Glutamatergic neuron (in vitro differentiated cells): Measurements from ENCODE around the gene PAK1. TPM values are rescaled to one million over a fixed set of nuclear protein-coding genes. Genes with fewer than 3 reads are reported as not detected.

Experiments
- DNase-seq: peaks from one replicate; pipeline ENCODE4 v3.0.0; 2022
- H3K27ac Mint-ChIP-seq: one replicate; pipeline ENCODE4 v1.8.0; 2020; ENCODE audit warnings: mild to moderate bottlenecking, mixed read lengths, inconsistent platforms; ENCODE audit not compliant: unreplicated experiment
- H3K27me3 Mint-ChIP-seq: one replicate; pipeline ENCODE4 v1.8.0; 2020; ENCODE audit warnings: mild to moderate bottlenecking, moderate library complexity, mixed read lengths, inconsistent platforms; ENCODE audit not compliant: unreplicated experiment
- H3K36me3 Mint-ChIP-seq: one replicate; pipeline ENCODE4 v1.8.0; 2020; ENCODE audit warnings: mild to moderate bottlenecking, mixed read lengths, inconsistent platforms; ENCODE audit not compliant: unreplicated experiment
- H3K4me1 Mint-ChIP-seq: one replicate; pipeline ENCODE4 v1.8.0; 2020; ENCODE audit warnings: mild to moderate bottlenecking, low read depth, mixed read lengths, inconsistent platforms; ENCODE audit not compliant: unreplicated experiment
- H3K4me3 Mint-ChIP-seq: one replicate; pipeline ENCODE4 v1.8.0; 2020; ENCODE audit warnings: mild to moderate bottlenecking, mixed read lengths, inconsistent platforms; ENCODE audit not compliant: unreplicated experiment
- H3K9me3 Mint-ChIP-seq: one replicate; pipeline ENCODE4 v1.8.0; 2020; ENCODE audit warnings: mild to moderate bottlenecking, moderate library complexity, mixed read lengths, inconsistent platforms; ENCODE audit not compliant: unreplicated experiment
- total RNA-seq: library from RNA; stranded (reverse); fragmentation: NEBNext Ultra II Directional; extraction: Animal tissue kit (Norgen Biotek cat#: 25700); gene quantifications from one replicate; pipeline ENCODE4 v1.2.1, GENCODE V29; 2021; ENCODE audit not compliant: unreplicated experiment
- TF ChIP-seq, protein P1 (sequence below): fragments of 200-600 bp; sonication (generic); IDR thresholded peaks from one replicate; pipeline ENCODE4 v1.5.0; 2021; ENCODE audit not compliant: partially characterized antibody, unreplicated experiment

The PAK1 gene
- total RNA-seq, 1 donor from 2014 or later: 126 TPM

DNA sequence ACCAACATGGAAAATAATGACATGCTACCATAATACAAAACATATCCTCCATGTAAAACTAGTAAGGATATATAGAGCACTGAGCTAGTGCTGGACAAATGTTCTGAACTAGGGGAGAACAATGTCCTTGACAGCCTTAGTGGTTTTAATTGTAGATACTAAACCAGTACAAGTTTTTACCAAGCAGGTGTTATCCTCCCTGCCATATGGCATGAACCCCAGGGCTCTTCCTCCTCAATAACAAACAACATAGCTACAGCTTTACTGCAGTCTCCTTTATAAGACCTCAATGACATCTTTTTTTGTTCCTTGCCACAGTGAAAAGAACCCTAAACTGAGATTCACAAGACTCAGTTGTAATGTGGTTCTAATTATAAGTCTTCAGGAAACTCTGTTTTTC, 102.2 kb downstream of the PAK1 start:
- no peaks in the 10 kb centered on the region for H3K36me3 Mint-ChIP-seq
- no peak overlapping the region for H3K4me3 Mint-ChIP-seq
- H3K4me1 Mint-ChIP-seq: peaks cover 13% of the 10 kb centered on the region
- no peak overlapping the region for H3K27ac Mint-ChIP-seq
- DNase-seq: no peak
- H3K27me3 Mint-ChIP-seq: no peaks in the 10 kb centered on the region
- TF ChIP-seq, protein P1, sequence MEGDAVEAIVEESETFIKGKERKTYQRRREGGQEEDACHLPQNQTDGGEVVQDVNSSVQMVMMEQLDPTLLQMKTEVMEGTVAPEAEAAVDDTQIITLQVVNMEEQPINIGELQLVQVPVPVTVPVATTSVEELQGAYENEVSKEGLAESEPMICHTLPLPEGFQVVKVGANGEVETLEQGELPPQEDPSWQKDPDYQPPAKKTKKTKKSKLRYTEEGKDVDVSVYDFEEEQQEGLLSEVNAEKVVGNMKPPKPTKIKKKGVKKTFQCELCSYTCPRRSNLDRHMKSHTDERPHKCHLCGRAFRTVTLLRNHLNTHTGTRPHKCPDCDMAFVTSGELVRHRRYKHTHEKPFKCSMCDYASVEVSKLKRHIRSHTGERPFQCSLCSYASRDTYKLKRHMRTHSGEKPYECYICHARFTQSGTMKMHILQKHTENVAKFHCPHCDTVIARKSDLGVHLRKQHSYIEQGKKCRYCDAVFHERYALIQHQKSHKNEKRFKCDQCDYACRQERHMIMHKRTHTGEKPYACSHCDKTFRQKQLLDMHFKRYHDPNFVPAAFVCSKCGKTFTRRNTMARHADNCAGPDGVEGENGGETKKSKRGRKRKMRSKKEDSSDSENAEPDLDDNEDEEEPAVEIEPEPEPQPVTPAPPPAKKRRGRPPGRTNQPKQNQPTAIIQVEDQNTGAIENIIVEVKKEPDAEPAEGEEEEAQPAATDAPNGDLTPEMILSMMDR: no peak
- H3K9me3 Mint-ChIP-seq: no peaks in the 10 kb centered on the region

DNA sequence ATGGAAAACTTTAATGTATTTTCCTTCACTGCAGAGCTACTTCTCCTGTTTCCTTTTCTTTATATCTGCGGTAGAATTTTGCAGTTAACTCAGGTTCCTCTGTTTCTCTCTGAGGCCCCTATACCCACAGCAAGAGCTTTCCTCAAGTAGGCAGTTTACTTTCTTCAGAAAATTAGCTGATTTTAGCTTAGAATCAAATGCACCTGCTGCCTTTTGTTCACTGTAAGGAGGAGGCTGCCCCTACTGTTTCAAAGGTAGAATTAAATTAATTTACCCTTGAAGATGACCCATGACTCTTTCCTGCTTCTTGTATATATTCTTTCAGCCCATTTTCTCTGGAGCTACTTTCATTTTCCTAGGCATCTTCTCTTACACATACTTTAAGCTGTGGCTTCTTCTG, 103.7 kb downstream of the PAK1 start:
- H3K4me3 Mint-ChIP-seq: no peak overlapping the region
- DNase-seq: no peak
- peaks cover 13% of the 10 kb centered on the region for H3K4me1 Mint-ChIP-seq
- H3K9me3 Mint-ChIP-seq: no peaks in the 10 kb centered on the region
- no peak overlapping the region for H3K27ac Mint-ChIP-seq
- H3K36me3 Mint-ChIP-seq: peaks cover 8% of the 10 kb centered on the region
- TF ChIP-seq, protein P1: no peak
- H3K27me3 Mint-ChIP-seq: no peaks in the 10 kb centered on the region

DNA sequence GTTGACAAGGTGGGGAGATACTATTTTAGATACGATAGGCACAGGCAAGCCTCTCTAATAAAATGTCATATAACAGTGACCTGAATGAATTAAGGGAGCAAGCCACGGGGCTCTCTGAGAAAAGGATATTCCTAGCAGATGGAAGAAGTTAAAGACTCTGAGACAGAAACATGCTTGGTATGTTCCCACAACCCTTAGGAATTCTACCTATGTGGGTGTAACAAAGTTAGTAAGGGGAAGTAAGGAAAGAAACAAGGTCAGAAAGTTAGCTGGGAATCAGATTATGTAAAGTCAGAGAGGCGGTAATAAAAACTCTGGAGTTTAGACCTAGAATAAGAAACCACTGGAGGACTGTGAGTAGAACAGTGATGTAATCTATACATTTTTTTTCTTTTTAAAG, 112.7 kb downstream of the PAK1 start:
- Mint-ChIP-seq H3K9me3 (no peaks in the 10 kb centered on the region), H3K4me1 (peaks cover 14% of the 10 kb centered on the region), H3K27ac (no peak overlapping the region), H3K27me3 (peaks cover 2% of the 10 kb centered on the region), H3K36me3 (peaks cover 5% of the 10 kb centered on the region), H3K4me3 (no peak overlapping the region)
- TF ChIP-seq, protein P1: no peak
- DNase-seq: no peak

DNA sequence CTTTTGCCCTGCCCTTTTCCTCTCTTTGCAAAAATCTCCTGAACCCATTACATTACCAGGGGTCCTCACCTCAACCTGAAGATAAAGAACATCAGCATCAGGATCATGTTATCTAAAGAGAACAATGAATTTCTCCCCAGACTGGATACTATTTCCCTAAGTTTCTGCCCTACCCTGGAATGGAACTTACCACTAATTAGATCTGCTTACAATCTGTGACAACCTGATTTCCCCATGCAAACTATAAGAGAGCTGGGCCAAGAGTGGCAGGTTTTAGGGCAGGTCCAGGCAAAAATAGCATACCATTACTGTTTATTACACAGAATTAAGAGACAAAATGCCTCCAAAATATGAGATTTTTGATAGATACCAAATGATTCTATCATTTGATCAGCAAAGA, 114.4 kb downstream of the PAK1 start:
- Mint-ChIP-seq H3K4me3 (no peak overlapping the region), H3K9me3 (no peaks in the 10 kb centered on the region), H3K4me1 (peaks cover 14% of the 10 kb centered on the region), H3K36me3 (no peaks in the 10 kb centered on the region), H3K27me3 (peaks cover 2% of the 10 kb centered on the region), H3K27ac (no peak overlapping the region)
- TF ChIP-seq, protein P1: no peak
- no peak for DNase-seq

DNA sequence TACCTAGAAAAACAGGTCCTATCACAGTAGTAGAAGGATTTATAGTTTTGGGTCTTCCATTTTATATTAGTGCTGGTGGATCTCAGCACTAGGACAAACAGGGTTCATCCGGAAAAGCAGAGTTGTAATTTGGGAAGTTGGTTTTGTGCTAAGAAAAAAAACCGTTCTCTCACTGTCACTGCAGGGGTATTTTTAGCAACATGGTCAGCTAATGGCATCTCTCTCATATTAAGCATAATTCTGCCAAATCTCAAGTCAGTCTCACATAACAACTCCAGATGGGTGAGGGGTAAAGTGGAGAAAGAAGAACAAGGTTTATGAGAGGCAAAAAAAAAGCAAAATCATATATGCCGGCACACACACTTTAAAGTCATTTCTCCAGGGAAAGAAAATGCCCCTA, 120.8 kb downstream of the PAK1 start:
- H3K9me3 Mint-ChIP-seq: no peaks in the 10 kb centered on the region
- H3K27ac Mint-ChIP-seq: no peak overlapping the region
- H3K27me3 Mint-ChIP-seq: no peaks in the 10 kb centered on the region
- TF ChIP-seq, protein P1: no peak
- H3K4me1 Mint-ChIP-seq: peaks cover 3% of the 10 kb centered on the region
- no peak for DNase-seq
- H3K36me3 Mint-ChIP-seq: no peaks in the 10 kb centered on the region
- no peak overlapping the region for H3K4me3 Mint-ChIP-seq
